Breast epithelium (tissue), 3 donors: Measurements from ENCODE around the gene FRMD4A.

Experiments used
- POLR2A ChIP-seq: fragments of 450-650 bp; IDR thresholded peaks from one replicate; pipeline ENCODE4 v1.6.1; 2016; ENCODE audit warnings: antibody characterized with exemption, mild to moderate bottlenecking, moderate library complexity
- POLR2AphosphoS5 ChIP-seq, 3 donors: sonication (generic); formaldehyde crosslinking; IDR thresholded peaks; one replicate each; pipeline ENCODE4 v1.6.1; 2017; ENCODE audit warnings: antibody characterized with exemption in 3 of 3
- TF ChIP-seq, protein P1 (sequence below), 3 donors: fragments of 450-650 bp; IDR thresholded peaks; one replicate each; pipeline ENCODE4 v1.5.1; 2016 to 2017; ENCODE audit warnings: antibody characterized with exemption in 3 of 3, mild to moderate bottlenecking in 3 of 3, moderate library complexity in 3 of 3

DNA sequence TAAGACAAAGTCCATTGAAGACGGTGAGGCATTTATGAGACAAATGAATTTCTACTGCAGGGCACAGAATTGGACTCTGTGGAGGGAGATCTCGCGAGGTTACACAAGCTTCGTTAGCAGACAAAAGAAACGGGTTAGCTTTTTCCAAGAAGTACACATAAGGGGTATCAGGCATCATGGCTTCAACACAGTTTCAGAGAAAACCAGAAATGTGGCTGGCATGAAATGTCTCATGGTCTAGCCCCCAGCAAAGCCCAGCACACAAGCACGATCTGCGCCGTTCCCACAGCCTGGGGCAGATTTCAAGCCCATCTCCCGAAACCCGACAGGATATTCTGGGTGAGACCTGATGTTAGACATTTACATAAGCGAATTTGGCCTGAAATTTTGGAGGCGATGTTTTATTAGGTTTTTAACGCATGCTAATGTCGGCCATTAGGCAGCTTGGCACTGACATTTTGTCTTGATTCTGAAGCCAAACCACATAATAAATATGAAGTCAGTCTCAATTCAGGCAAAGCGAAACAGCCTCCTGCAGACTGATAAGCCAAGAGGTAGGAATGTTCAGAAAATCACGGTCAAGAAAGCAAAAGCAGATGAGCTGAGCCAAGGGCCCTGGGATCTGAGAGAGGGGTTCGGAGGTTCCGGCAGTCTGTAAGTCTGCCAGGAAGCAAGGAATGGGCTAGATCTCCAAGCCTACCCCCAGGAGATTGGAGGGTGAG is 503.5 kb downstream of the FRMD4A start:
- TF ChIP-seq, protein P1, sequence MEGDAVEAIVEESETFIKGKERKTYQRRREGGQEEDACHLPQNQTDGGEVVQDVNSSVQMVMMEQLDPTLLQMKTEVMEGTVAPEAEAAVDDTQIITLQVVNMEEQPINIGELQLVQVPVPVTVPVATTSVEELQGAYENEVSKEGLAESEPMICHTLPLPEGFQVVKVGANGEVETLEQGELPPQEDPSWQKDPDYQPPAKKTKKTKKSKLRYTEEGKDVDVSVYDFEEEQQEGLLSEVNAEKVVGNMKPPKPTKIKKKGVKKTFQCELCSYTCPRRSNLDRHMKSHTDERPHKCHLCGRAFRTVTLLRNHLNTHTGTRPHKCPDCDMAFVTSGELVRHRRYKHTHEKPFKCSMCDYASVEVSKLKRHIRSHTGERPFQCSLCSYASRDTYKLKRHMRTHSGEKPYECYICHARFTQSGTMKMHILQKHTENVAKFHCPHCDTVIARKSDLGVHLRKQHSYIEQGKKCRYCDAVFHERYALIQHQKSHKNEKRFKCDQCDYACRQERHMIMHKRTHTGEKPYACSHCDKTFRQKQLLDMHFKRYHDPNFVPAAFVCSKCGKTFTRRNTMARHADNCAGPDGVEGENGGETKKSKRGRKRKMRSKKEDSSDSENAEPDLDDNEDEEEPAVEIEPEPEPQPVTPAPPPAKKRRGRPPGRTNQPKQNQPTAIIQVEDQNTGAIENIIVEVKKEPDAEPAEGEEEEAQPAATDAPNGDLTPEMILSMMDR (IDR thresholded peaks at IDR 0.05): no peak
- TF ChIP-seq POLR2A (no peak), POLR2AphosphoS5 (IDR thresholded peaks at IDR 0.05) (no peak)
